Measurements from ENCODE around the gene ZC3H15.

The ZC3H15 gene

GRCh38 chr2:186544255-186544675 is 58.2 kb downstream of the ZC3H15 start:
- no peak for DNase-seq

- no peak for DNase-seq
Measured at GRCh38 chr2:186546846-186547245, 60.8 kb downstream of the ZC3H15 start.

- DNase-seq: no peak
Measured at GRCh38 chr2:186551323-186552050, 65.4 kb downstream of the ZC3H15 start.

- DNase-seq: no peak
Measured at GRCh38 chr2:186554429-186554828, 68.4 kb downstream of the ZC3H15 start.

GRCh38 chr2:186554850-186555671 is 69.0 kb downstream of the ZC3H15 start:
- no peak for DNase-seq

GRCh38 chr2:186558512-186559276 is 72.6 kb downstream of the ZC3H15 start:
- DNase-seq: no peak
